ENCODE measurements around the gene MTOR.

- TF ChIP-seq EZH2 (IDR thresholded peaks at IDR 0.05) (no peak), CTCF (IDR thresholded peaks at IDR 0.05) (no peak)
These were observed 129.6 kb downstream of the MTOR start for GRCh38 chr1:11132563-11133293.

Measured in neural progenitor cell (in vitro differentiated cells).